ENCODE results near the gene SPECC1L.
"Not testable (repeated sequence)": the region's sequence is repeated elsewhere in the genome, so short reads cannot be mapped to it uniquely, and the experiment has no call there.

The SPECC1L gene

DNA sequence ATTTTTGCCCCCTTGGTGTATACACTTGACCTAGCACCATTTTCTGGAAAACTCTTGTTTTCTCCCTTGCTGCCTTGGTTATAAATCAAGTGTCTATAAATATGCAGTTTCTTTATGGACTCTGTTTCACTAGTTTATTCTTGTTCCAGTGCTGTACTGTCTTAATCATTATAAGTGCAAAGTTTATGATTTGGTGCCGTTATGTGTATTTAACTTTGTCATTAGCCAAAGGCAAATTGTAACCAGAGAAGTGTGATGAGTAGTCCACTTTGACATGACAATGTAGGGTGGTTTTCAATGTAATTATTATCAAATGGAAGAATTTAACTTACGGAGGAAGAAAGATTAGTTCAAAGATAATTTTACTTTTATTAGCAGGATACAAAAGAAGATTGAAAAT lies 40.3 kb downstream of the SPECC1L start:
- no peak overlapping the region for H3K4me3 ChIP-seq (ENCODE audit: low read length)
- TF ChIP-seq CTCF (IDR thresholded peaks at IDR 0.05; ENCODE audit: insufficient read depth, low read depth, low read length, missing control alignments) = no peak
- peak; percentile 49 for DNase-seq (ENCODE audit: low read depth)

DNA sequence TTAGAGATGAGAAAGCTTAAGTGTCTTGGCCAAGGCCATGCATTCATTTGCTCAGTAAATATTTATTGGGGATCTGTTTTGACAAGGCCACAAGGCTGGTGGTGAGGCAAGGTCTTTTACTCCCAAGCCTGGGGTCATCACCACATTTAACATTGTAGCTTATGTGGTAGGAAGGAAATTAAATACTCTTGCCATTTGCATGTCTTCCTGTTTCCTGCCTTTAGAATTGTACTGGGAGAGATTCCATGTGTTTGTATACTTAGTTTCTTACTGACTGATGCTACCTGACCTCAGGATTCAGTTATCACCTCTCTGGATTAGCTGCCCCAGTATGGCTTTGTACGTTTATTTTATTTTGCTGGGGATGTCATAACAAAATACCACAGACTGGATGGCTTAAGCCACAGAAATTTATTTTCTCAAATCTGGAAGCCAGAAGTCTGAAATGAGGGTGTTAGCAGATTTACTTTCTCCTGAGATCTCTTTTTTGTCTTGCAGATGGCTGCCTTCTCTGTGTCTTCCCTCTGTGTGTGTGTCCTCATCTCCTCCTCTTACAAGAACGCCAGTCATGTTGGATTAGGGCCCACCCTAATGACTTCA lies 44.8 kb downstream of the SPECC1L start:
- H3K4me3 ChIP-seq (ENCODE audit: low read length) = no peak overlapping the region
- no peak for TF ChIP-seq CTCF (IDR thresholded peaks at IDR 0.05; ENCODE audit: insufficient read depth, low read depth, low read length, missing control alignments)
- no peak for DNase-seq (ENCODE audit: low read depth)

DNA sequence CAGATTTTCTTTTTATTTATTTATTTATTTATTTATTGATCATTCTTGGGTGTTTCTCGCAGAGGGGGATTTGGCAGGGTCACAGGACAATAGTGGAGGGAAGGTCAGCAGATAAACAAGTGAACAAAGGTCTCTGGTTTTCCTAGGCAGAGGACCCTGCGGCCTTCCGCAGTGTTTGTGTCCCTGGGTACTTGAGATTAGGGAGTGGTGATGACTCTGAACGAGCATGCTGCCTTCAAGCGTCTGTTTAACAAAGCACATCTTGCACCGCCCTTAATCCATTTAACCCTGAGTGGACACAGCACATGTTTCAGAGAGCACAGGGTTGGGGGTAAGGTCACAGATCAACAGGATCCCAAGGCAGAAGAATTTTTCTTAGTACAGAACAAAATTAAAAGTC lies 45.6 kb downstream of the SPECC1L start:
- H3K4me3 ChIP-seq (ENCODE audit: low read length) = not testable (repeated sequence)

GRCh38 chr22:24317511-24317910 lies 46.9 kb downstream of the SPECC1L start:
- not testable (repeated sequence) for DNase-seq (ENCODE audit: low read depth); H3K4me3 ChIP-seq (ENCODE audit: low read length)

More for the DNA sequence above, 45.6 kb downstream of the SPECC1L start:
- DNase-seq (ENCODE audit: low read depth) = not testable (repeated sequence)

- H3K4me3 ChIP-seq (ENCODE audit: low read length) = no peak overlapping the region
- peak; percentile 30 for DNase-seq (ENCODE audit: low read depth)
- no peak for TF ChIP-seq CTCF (IDR thresholded peaks at IDR 0.05; ENCODE audit: insufficient read depth, low read depth, low read length, missing control alignments)
These were observed 48.8 kb downstream of the SPECC1L start for GRCh38 chr22:24319451-24319850.

- no peak for DNase-seq (ENCODE audit: low read depth)
- TF ChIP-seq CTCF (IDR thresholded peaks at IDR 0.05; ENCODE audit: insufficient read depth, low read depth, low read length, missing control alignments) = no peak
- H3K4me3 ChIP-seq (ENCODE audit: low read length) = no peak overlapping the region
These were observed 51.4 kb downstream of the SPECC1L start for GRCh38 chr22:24321999-24322398.

DNA sequence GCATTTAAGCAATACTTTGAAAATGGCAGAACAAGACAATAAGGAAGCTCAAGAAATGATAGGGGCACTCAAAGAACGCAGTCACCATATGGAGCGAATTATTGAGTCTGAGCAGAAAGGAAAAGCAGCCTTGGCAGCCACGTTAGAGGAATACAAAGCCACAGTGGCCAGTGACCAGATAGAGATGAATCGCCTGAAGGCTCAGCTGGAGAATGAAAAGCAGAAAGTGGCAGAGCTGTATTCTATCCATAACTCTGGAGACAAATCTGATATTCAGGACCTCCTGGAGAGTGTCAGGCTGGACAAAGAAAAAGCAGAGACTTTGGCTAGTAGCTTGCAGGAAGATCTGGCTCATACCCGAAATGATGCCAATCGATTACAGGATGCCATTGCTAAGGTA lies 51.9 kb downstream of the SPECC1L start:
- TF ChIP-seq CTCF (IDR thresholded peaks at IDR 0.05; ENCODE audit: insufficient read depth, low read depth, low read length, missing control alignments) = no peak
- DNase-seq (ENCODE audit: low read depth) = no peak

DNA sequence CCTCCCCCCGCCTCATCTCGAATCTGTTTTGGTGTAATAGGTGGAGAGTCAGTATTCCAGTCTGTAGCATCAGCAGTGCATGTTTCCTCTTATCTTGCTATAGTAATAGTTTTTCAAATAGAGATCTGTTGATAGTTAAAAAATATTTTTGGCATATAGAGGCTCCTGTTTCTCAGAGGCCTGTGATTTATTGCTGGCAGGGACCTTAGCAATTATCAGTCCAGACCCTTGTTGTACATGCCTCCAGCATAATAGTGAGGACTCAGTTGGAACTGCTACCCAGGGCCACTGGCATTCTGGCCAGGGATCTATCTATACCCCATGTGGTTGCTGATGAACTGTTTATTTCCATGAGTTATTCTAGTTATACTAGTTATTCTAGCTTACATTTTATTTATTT lies 52.6 kb downstream of the SPECC1L start:
- no peak for DNase-seq (ENCODE audit: low read depth)
- H3K4me3 ChIP-seq (ENCODE audit: low read length) = no peak overlapping the region
- no peak for TF ChIP-seq CTCF (IDR thresholded peaks at IDR 0.05; ENCODE audit: insufficient read depth, low read depth, low read length, missing control alignments)

More for the DNA sequence above, 51.9 kb downstream of the SPECC1L start:
- no peak overlapping the region for H3K4me3 ChIP-seq (ENCODE audit: low read length)
